Stomach (tissue), 4 donors: ENCODE results near the gene MFGE8.

Source experiments
- CTCF ChIP-seq, 7 experiments: fragments of 450-650 bp in 4 of 7; fragments of 200-600 bp in 3 of 7; sonication (generic) in 3 of 7; IDR thresholded peaks; one replicate each; pipeline ENCODE4 v1.5.1; 2016 to 2019; ENCODE audit warnings: antibody characterized with exemption in 7 of 7, control low read depth in 2 of 7, mild to moderate bottlenecking in 1 of 7
- POLR2A ChIP-seq, 4 donors: fragments of 450-650 bp; IDR thresholded peaks; one replicate each; pipeline ENCODE4 v1.6.1; 2016; ENCODE audit warnings: antibody characterized with exemption in 4 of 4, control low read depth in 2 of 4, mild to moderate bottlenecking in 1 of 4, moderate library complexity in 1 of 4

GRCh38 chr15:88873786-88874185, 39.4 kb downstream of the MFGE8 start:
- TF ChIP-seq CTCF (IDR thresholded peaks at IDR 0.05) (no peak), POLR2A (IDR thresholded peaks at IDR 0.05) (no peak)
